Measurements from ENCODE around the gene RAB8A.
A peak's percentile ranks its signal among the peaks of the same experiment; 100 is the strongest.

RAB8A gene

DNA sequence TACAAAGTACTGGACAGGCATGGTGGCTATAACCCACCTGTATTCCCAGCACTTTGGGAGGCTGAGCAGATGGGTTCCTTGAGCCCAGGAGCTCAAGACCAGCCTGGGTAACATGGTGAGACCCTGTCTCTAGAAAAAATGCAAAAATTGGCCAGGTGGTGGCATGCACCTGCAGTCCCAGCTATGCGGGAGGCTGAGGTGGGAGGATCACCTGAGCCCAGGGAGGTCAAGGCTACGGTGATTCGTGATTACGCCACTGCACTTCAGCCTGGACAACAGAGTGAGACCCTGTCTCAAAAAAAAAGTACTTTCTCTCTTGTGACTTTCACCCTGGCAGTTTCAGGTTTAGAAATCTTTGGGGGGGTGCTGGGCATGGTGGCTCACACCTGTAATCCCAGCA, 11.2 kb upstream of the RAB8A start:
- Histone ChIP-seq H3K27ac (ENCODE audit: poor library complexity, severe bottlenecking) (no peak overlapping the region), H3K9me3 (ENCODE audit: severe bottlenecking) (no peaks in the 10 kb centered on the region), H3K27me3 (ENCODE audit: insufficient read depth, poor library complexity, severe bottlenecking) (no peaks in the 10 kb centered on the region), H3K4me1 (ENCODE audit: insufficient read depth, poor library complexity, severe bottlenecking) (no peaks in the 10 kb centered on the region), H3K36me3 (ENCODE audit: low read depth) (peaks cover 81% of the 10 kb centered on the region), H3K4me3 (ENCODE audit: severe bottlenecking) (no peak overlapping the region)
- DNase-seq (ENCODE audit: low spot score), result no peak
- TF ChIP-seq, protein P1, sequence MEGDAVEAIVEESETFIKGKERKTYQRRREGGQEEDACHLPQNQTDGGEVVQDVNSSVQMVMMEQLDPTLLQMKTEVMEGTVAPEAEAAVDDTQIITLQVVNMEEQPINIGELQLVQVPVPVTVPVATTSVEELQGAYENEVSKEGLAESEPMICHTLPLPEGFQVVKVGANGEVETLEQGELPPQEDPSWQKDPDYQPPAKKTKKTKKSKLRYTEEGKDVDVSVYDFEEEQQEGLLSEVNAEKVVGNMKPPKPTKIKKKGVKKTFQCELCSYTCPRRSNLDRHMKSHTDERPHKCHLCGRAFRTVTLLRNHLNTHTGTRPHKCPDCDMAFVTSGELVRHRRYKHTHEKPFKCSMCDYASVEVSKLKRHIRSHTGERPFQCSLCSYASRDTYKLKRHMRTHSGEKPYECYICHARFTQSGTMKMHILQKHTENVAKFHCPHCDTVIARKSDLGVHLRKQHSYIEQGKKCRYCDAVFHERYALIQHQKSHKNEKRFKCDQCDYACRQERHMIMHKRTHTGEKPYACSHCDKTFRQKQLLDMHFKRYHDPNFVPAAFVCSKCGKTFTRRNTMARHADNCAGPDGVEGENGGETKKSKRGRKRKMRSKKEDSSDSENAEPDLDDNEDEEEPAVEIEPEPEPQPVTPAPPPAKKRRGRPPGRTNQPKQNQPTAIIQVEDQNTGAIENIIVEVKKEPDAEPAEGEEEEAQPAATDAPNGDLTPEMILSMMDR (IDR thresholded peaks at IDR 0.05; ENCODE audit: poor library complexity, severe bottlenecking), result no peak
- ATAC-seq (ENCODE audit: low read depth), result no peak

DNA sequence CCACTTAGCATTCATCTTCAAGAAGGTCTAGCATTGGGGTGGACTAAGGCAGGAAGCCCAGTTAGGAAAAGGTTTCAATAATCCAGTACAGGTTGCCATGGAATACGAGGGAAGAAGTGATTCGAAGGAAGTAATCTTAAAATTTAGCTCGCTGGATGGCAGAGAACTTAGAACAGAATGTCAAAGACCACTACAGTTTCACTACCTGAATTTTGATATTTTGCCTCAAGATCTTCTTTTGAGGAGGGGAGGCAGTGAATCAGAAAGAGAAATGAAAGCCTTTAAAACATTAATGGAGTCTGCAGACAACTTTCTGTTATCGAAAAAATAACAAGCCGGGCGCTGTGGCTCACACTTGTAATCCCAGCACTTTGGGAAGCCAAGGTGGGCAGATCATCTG, 7.0 kb upstream of the RAB8A start:
- Histone ChIP-seq H3K4me1 (ENCODE audit: insufficient read depth, poor library complexity, severe bottlenecking) (no peaks in the 10 kb centered on the region), H3K36me3 (ENCODE audit: low read depth) (peaks cover 39% of the 10 kb centered on the region), H3K4me3 (ENCODE audit: severe bottlenecking) (no peak overlapping the region), H3K9me3 (ENCODE audit: severe bottlenecking) (no peaks in the 10 kb centered on the region), H3K27me3 (ENCODE audit: insufficient read depth, poor library complexity, severe bottlenecking) (no peaks in the 10 kb centered on the region), H3K27ac (ENCODE audit: poor library complexity, severe bottlenecking) (no peak overlapping the region)
- TF ChIP-seq, protein P1 (IDR thresholded peaks at IDR 0.05; ENCODE audit: poor library complexity, severe bottlenecking), result no peak
- no peak for ATAC-seq (ENCODE audit: low read depth)
- no peak for DNase-seq (ENCODE audit: low spot score)

DNA sequence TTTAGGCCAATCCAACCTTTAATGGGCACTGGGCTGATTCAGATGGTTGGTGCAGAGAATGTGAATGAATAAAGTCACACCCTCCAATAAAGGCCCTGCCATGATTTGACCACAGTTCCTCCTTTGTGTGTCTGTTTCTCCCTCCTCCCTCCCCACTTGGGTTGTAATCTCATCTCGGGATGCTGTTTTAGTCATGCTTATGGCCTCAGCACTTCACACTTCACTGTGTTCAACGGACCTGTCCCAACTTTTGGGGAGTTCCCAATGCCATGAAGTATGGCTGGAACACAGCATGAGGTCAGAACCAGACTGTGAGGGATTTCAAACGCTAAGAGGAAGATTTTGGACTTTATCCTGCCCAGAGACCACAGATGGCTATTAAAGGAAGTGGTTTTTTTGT, 5.6 kb upstream of the RAB8A start:
- no peaks in the 10 kb centered on the region for H3K9me3 ChIP-seq (ENCODE audit: severe bottlenecking)
- DNase-seq (ENCODE audit: low spot score), result no peak
- no peak overlapping the region for H3K27ac ChIP-seq (ENCODE audit: poor library complexity, severe bottlenecking)
- ATAC-seq (ENCODE audit: low read depth), result peak; percentile 21; the same call in 2 of the 3 replicates
- no peaks in the 10 kb centered on the region for H3K27me3 ChIP-seq (ENCODE audit: insufficient read depth, poor library complexity, severe bottlenecking)
- peaks cover 5% of the 10 kb centered on the region for H3K4me1 ChIP-seq (ENCODE audit: insufficient read depth, poor library complexity, severe bottlenecking)
- H3K4me3 ChIP-seq (ENCODE audit: severe bottlenecking), result no peak overlapping the region
- TF ChIP-seq, protein P1 (IDR thresholded peaks at IDR 0.05; ENCODE audit: poor library complexity, severe bottlenecking), result no peak
- H3K36me3 ChIP-seq (ENCODE audit: low read depth), result peaks cover 25% of the 10 kb centered on the region

DNA sequence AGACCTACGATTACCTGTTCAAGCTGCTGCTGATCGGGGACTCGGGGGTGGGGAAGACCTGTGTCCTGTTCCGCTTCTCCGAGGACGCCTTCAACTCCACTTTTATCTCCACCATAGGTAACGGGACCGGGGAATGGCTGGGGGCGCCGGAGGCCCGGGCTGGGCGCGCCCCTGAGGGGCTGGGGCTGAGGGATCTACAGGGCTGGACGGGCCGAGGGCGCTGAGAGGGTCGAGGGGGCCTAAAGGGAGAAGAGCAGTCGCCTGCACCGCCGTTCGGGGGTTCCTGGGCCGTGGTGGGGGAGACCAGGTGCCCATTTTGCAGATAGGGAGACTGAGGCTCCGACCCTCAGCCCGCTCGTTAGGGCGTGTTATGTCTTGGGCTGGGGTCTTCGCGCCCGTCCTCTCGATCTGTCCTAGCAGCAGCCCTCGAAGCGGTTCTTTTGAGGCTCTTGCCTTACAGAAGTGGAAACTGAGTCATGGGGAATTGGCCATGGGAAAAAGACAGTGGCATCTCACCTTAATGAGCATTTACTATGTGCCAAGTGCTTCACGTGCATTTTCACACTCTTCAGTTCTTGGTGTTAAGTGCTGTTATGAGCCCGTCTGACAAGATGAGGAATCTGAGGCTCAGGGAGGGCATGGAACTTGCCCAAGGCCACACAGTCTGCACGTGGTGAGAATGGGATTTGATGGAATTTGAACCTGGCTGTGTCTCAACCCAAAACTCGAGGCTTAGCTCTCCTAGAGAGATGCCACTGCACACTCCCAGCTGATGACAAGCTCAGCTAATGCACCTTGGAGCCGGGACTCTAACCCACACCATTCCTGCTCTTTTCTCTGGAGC, 442 bp downstream of the RAB8A start:
- TF ChIP-seq, protein P1 (IDR thresholded peaks at IDR 0.05; ENCODE audit: poor library complexity, severe bottlenecking), result no peak
- H3K27ac ChIP-seq (ENCODE audit: poor library complexity, severe bottlenecking), result peak overlapping the region; percentile 67
- H3K4me1 ChIP-seq (ENCODE audit: insufficient read depth, poor library complexity, severe bottlenecking), result peaks cover 5% of the 10 kb centered on the region
- H3K9me3 ChIP-seq (ENCODE audit: severe bottlenecking), result no peaks in the 10 kb centered on the region
- H3K4me3 ChIP-seq (ENCODE audit: severe bottlenecking), result peak overlapping the region; percentile 96
- ATAC-seq (ENCODE audit: low read depth) (no peak), DNase-seq (ENCODE audit: low spot score) (no peak)
- peaks cover 34% of the 10 kb centered on the region for H3K36me3 ChIP-seq (ENCODE audit: low read depth)
- no peaks in the 10 kb centered on the region for H3K27me3 ChIP-seq (ENCODE audit: insufficient read depth, poor library complexity, severe bottlenecking)

DNA sequence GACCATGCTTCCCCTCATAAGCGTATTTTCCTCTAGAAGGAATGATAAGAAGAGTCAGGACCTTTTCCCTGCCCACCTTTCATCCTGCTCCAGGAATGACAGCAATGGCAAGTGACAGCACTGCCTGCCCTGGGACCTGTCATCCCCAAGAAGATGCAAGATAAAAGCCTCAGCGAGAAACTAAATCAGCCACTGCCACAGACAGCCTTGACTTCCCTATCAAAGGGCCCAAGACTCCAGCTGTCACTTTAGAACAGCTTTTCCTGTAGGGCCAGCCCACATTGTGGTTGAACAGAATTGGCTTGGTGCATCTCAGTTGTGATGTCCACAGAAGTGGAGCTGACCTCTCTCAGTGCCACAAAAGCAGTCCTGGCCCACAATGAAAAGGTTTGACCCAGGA, 1.1 kb downstream of the RAB8A start:
- no peaks in the 10 kb centered on the region for H3K9me3 ChIP-seq (ENCODE audit: severe bottlenecking)
- DNase-seq (ENCODE audit: low spot score) (no peak), ATAC-seq (ENCODE audit: low read depth) (no peak)
- TF ChIP-seq, protein P1 (IDR thresholded peaks at IDR 0.05; ENCODE audit: poor library complexity, severe bottlenecking), result no peak
- H3K4me1 ChIP-seq (ENCODE audit: insufficient read depth, poor library complexity, severe bottlenecking), result peaks cover 5% of the 10 kb centered on the region
- no peaks in the 10 kb centered on the region for H3K27me3 ChIP-seq (ENCODE audit: insufficient read depth, poor library complexity, severe bottlenecking)
- peaks cover 36% of the 10 kb centered on the region for H3K36me3 ChIP-seq (ENCODE audit: low read depth)
- peak overlapping the region; percentile 96 for H3K4me3 ChIP-seq (ENCODE audit: severe bottlenecking)
- H3K27ac ChIP-seq (ENCODE audit: poor library complexity, severe bottlenecking), result peak overlapping the region; percentile 67
